ENCODE results near the gene IARS1. TPM values are rescaled to one million over a fixed set of nuclear protein-coding genes. Genes with fewer than 3 reads are reported as not detected.

The IARS1 gene
- total and polyA plus RNA-seq, 2 of the 13 experiments (the other 11 are each of a cell fraction or from before 2014, with no cell fraction given) = 55.9 to 185 TPM

DNA sequence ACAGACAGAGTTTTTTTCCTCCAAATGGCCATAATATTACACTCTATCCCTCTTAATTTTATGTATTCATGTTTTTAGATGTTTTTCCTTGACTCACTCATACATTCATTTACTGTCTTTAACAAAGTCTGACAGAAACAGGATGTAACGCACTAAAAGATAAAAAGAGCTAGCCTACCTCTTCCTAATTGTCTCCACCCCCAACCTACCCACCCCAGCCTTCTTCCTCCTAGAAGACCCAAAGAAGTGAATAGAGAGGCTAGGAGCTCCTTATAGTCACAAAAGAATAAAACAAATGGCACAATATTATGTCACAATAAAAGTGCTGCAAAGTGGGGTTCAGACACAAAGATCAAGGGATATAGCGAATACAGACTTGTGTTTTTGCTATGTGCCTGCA, 30.9 kb upstream of the IARS1 start (continued):
- TF ChIP-seq, protein P1, sequence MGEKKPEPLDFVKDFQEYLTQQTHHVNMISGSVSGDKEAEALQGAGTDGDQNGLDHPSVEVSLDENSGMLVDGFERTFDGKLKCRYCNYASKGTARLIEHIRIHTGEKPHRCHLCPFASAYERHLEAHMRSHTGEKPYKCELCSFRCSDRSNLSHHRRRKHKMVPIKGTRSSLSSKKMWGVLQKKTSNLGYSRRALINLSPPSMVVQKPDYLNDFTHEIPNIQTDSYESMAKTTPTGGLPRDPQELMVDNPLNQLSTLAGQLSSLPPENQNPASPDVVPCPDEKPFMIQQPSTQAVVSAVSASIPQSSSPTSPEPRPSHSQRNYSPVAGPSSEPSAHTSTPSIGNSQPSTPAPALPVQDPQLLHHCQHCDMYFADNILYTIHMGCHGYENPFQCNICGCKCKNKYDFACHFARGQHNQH (CRISPR knock-in tag; IDR thresholded peaks at IDR 0.05) = no peak
- TF ChIP-seq MTF2 (CRISPR knock-in tag; IDR thresholded peaks at IDR 0.05; ENCODE audit: borderline replicate concordance) (no peak), HOXD1 (CRISPR knock-in tag; IDR thresholded peaks at IDR 0.05) (no peak), TAF1 (CRISPR knock-in tag; IDR thresholded peaks at IDR 0.05) (no peak), HOXA5 (CRISPR knock-in tag; IDR thresholded peaks at IDR 0.05) (no peak)
- TF ChIP-seq, protein P2, sequence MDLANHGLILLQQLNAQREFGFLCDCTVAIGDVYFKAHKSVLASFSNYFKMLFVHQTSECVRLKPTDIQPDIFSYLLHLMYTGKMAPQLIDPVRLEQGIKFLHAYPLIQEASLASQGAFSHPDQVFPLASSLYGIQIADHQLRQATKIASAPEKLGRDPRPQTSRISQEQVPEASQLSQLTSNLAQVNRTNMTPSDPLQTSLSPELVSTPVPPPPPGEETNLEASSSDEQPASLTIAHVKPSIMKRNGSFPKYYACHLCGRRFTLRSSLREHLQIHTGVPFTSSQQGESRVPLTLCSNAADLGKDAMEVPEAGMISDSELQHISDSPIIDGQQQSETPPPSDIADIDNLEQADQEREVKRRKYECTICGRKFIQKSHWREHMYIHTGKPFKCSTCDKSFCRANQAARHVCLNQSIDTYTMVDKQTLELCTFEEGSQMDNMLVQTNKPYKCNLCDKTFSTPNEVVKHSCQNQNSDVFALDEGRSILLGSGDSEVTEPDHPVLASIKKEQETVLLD (CRISPR knock-in tag; IDR thresholded peaks at IDR 0.05; ENCODE audit: low read depth) = no peak
- TF ChIP-seq, protein P3, sequence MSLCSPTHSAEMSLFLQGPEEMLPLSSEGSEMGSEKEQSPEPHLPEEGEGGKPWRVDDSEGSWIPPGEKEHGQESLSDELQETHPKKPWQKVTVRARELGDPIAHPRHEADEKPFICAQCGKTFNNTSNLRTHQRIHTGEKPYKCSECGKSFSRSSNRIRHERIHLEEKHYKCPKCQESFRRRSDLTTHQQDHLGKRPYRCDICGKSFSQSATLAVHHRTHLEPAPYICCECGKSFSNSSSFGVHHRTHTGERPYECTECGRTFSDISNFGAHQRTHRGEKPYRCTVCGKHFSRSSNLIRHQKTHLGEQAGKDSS (CRISPR knock-in tag; IDR thresholded peaks at IDR 0.05; ENCODE audit: borderline replicate concordance, low read depth) = no peak

DNA sequence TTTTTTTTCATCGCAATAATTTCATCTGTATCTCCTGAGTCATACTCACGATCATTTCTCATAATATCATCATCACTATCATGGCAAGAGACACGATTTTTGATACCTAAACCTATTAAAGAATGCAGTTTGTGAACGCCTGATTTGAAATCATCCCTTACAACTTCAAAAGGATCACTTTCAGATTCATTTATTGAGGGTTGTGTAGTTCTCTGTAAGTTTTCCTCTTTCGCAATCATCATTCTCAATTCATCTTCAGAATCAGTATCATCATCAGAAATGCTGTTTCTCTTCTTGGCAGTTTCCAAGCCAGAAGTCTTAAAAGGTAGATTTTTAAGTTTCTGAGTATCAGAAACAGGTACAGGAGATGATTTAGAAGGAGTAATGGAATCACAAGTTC, 22.0 kb upstream of the IARS1 start:
- intact Hi-C loops (cut with micrococcal nuclease; ENCODE audit: unreplicated experiment) = no loop called here

More for the DNA sequence above, 22.0 kb upstream of the IARS1 start:
- H3K9ac ChIP-seq (ENCODE audit: insufficient read depth, low read depth, low read length) = no peak overlapping the region
- no TSS peak for BruUV-seq (replicated peaks)
- no peaks in the 10 kb centered on the region for H4K20me1 ChIP-seq (ENCODE audit: insufficient read depth, low read length)
- H3K27ac ChIP-seq (ENCODE audit: extremely low read length, insufficient read depth, low read length) = no peak overlapping the region
- no peak overlapping the region for H3K4me2 ChIP-seq (ENCODE audit: low read depth, low read length)
- in situ Hi-C loops (cut with HindIII; ENCODE audit: extremely low pct_ligation_motif_present, low pct_unique_long_range_greater_than_20kb) = no loop called here
- CTCF ChIA-PET (ENCODE audit: low intra/inter-chr PET ratio, low total read pairs) = no interaction called here
- DNase-seq (ENCODE audit: low spot score) (no peak), ATAC-seq (no peak), FAIRE-seq (no peak)
- no peaks in the 10 kb centered on the region; the same call in 1 of the 2 replicates for H3K4me1 ChIP-seq (ENCODE audit: insufficient read depth, low read length)
- WGBS (ENCODE audit: low lambda C conversion rate) = 98% methylated on average over 5 of the region's 5 CpGs
- H3K79me2 ChIP-seq (ENCODE audit: insufficient read depth, low read length) = no peaks in the 10 kb centered on the region
- H3K4me3 ChIP-seq (replicated peaks in 1 of 3; ENCODE audit: insufficient read depth in 1 of 3, low read depth in 2 of 3, low read length in 3 of 3) = no peak overlapping the region
- H3K9me3 ChIP-seq (ENCODE audit: low read length) = no peaks in the 10 kb centered on the region
- H3K27me3 ChIP-seq (ENCODE audit: control insufficient read depth in 1 of 2, insufficient read depth in 2 of 2, low read length in 2 of 2) = no peaks in the 10 kb centered on the region
- H3K36me3 ChIP-seq (replicated peaks in 1 of 2; ENCODE audit: control insufficient read depth in 1 of 2, insufficient read depth in 2 of 2, low read length in 2 of 2) = peaks cover 18 to 69% of the 10 kb centered on the region in 2 experiments
- no peak for TF ChIP-seq ZNF572 (CRISPR knock-in tag; IDR thresholded peaks at IDR 0.05)
- TF ChIP-seq, protein P4, sequence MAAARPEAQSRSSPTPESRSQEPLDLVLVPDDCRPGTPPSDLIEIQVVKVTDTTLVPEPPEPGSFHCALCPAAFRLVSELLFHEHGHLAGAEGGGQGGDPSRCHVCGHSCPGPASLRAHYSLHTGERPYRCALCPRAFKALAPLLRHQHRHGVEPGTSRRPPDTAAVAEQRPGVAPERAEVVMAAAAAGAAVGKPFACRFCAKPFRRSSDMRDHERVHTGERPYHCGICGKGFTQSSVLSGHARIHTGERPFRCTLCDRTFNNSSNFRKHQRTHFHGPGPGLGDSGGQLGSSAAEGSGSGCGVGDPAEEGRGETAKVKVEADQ (CRISPR knock-in tag; IDR thresholded peaks at IDR 0.05; ENCODE audit: borderline replicate concordance) = no peak
- peak; percentile 64; the same call in 1 of the 2 replicates for TF ChIP-seq CEBPB (IDR thresholded peaks at IDR 0.05; ENCODE audit: borderline replicate concordance, low read depth, low read length)
- POLR2A ChIA-PET = no interaction called here
- H2AFZ ChIP-seq (ENCODE audit: low read length) = no peak overlapping the region
